Measurements from ENCODE around the gene IFT43.
A peak's percentile ranks its signal among the peaks of the same experiment; 100 is the strongest.

IFT43 gene

GRCh38 chr14:76019676-76020075, 34.1 kb downstream of the IFT43 start:
- DNase-seq: no peak

GRCh38 chr14:76022991-76023390, 37.4 kb downstream of the IFT43 start:
- DNase-seq: no peak

- no peak for DNase-seq
Observed at GRCh38 chr14:76023757-76024156, 38.2 kb downstream of the IFT43 start.

GRCh38 chr14:76024211-76024907, 38.8 kb downstream of the IFT43 start:
- DNase-seq: no peak

- no peak for DNase-seq
Observed at GRCh38 chr14:76034566-76034965, 49.0 kb downstream of the IFT43 start.

GRCh38 chr14:76040704-76041103, 55.1 kb downstream of the IFT43 start:
- no peak for DNase-seq

GRCh38 chr14:76045773-76046172, 60.2 kb downstream of the IFT43 start:
- DNase-seq: no peak

GRCh38 chr14:76050250-76050649, 64.7 kb downstream of the IFT43 start:
- DNase-seq: no peak

- DNase-seq: peak; percentile 48
Observed at GRCh38 chr14:76050797-76051392, 65.3 kb downstream of the IFT43 start.

GRCh38 chr14:76051717-76052465, 66.3 kb downstream of the IFT43 start:
- no peak for DNase-seq

GRCh38 chr14:76053572-76054355, 68.2 kb downstream of the IFT43 start:
- DNase-seq: no peak

- DNase-seq: no peak
Observed at GRCh38 chr14:76055330-76055729, 69.8 kb downstream of the IFT43 start.

- DNase-seq: no peak
Observed at GRCh38 chr14:76056128-76056527, 70.6 kb downstream of the IFT43 start.

GRCh38 chr14:76057914-76058313, 72.4 kb downstream of the IFT43 start:
- DNase-seq: no peak

GRCh38 chr14:76063327-76063726, 77.8 kb downstream of the IFT43 start:
- no peak for DNase-seq

- DNase-seq: no peak
Observed at GRCh38 chr14:76065519-76065918, 80.0 kb downstream of the IFT43 start.

GRCh38 chr14:76067536-76067935, 82.0 kb downstream of the IFT43 start:
- no peak for DNase-seq

GRCh38 chr14:76073717-76074116, 88.2 kb downstream of the IFT43 start:
- DNase-seq: no peak

GRCh38 chr14:76077340-76077739, 91.8 kb downstream of the IFT43 start:
- DNase-seq: no peak

GRCh38 chr14:76078501-76078900, 92.9 kb downstream of the IFT43 start:
- DNase-seq: no peak

GRCh38 chr14:76080025-76080424, 94.5 kb downstream of the IFT43 start:
- peak in 1 of 2 donors; percentile 35 for DNase-seq

GRCh38 chr14:76080471-76080870, 94.9 kb downstream of the IFT43 start:
- no peak for DNase-seq

- DNase-seq: no peak
Observed at GRCh38 chr14:76081642-76082041, 96.1 kb downstream of the IFT43 start.

All from hippocampal formation (tissue), 2 donors.